ENCODE results near the gene PVRIG. TPM values are rescaled to one million over a fixed set of nuclear protein-coding genes. Genes with fewer than 3 reads are reported as not detected.
A peak's percentile ranks its signal among the peaks of the same experiment; 100 is the strongest.
"Not testable (repeated sequence)": the region's sequence is repeated elsewhere in the genome, so short reads cannot be mapped to it uniquely, and the experiment has no call there.

Gene PVRIG
- total RNA-seq, 2 donors from 2014 or later, result not detected

- Mint-ChIP-seq H3K4me3 (peak overlapping the region; percentile 95), H3K27ac (peak overlapping the region; percentile 98), H3K4me1 (peaks cover 24% of the 10 kb centered on the region), H3K36me3 (ENCODE audit: low read depth) (peaks cover 14% of the 10 kb centered on the region)
- TF ChIP-seq CTCF (conservative IDR thresholded peaks at IDR 0.05), result peak; percentile 13
- H3K27me3 Mint-ChIP-seq (ENCODE audit: insufficient read depth); H3K4me1 ChIP-seq (ENCODE audit: control insufficient read depth, insufficient read depth, low read length); H3K27me3 ChIP-seq (ENCODE audit: control insufficient read depth, insufficient read depth, low read length, poor library complexity, severe bottlenecking); H3K9me3 Mint-ChIP-seq; H3K9me3 ChIP-seq (ENCODE audit: control insufficient read depth, low read length): not testable (repeated sequence)
- peak; percentile 80 for DNase-seq
- H3K9ac ChIP-seq (ENCODE audit: extremely low read depth, low read length, poor library complexity, severe bottlenecking), result peak overlapping the region; percentile 69
- H3K4me3 ChIP-seq (ENCODE audit: low read length), result peak overlapping the region; percentile 90
- H3K27ac ChIP-seq (ENCODE audit: low read depth, low read length), result peak overlapping the region; percentile 75
- H3K36me3 ChIP-seq (ENCODE audit: control insufficient read depth, insufficient read depth, low read length), result peaks cover 18% of the 10 kb centered on the region
- 1 to 6% methylated on average over 11 to 16 of the region's 23 CpGs for WGBS, 2 experiments (ENCODE audit: insufficient coverage in 1 of 2, insufficient read length in 1 of 2)
Observed at GRCh38 chr7:100270046-100270918, 50.5 kb downstream of the PVRIG start.

Other genes starting within 250 kb of the PVRIG start
- not detected for gene AZGP1, start 243.9 kb upstream of the PVRIG start, total RNA-seq
- gene ZKSCAN1, start 204.4 kb upstream of the PVRIG start, total RNA-seq, result 10 to 100 TPM; 57.1 to 68.0 TPM
- gene ZSCAN21, start 170.2 kb upstream of the PVRIG start, total RNA-seq, result 10 to 100 TPM; 22.7 to 25.1 TPM
- 10 to 100 TPM; 32.8 to 39.9 TPM for gene ZNF3, start 138.2 kb upstream of the PVRIG start, total RNA-seq
- 100 to 1,000 TPM; 109 to 121 TPM for gene COPS6, start 131.0 kb upstream of the PVRIG start, total RNA-seq
- 100 to 1,000 TPM; 219 to 242 TPM for gene MCM7, start 118.6 kb upstream of the PVRIG start, total RNA-seq
- gene AP4M1, start 118.3 kb upstream of the PVRIG start, total RNA-seq, result 10 to 100 TPM; 26.3 to 31.5 TPM
- gene TAF6, start 100.6 kb upstream of the PVRIG start, total RNA-seq, result 100 to 1,000 TPM in 1 of 2 donors, 10 to 100 TPM in 1; 83.1 to 113 TPM
- gene CNPY4, start 100.3 kb upstream of the PVRIG start, total RNA-seq, result 10 to 100 TPM; 16.2 to 19.4 TPM
- gene MBLAC1, start 93.0 kb upstream of the PVRIG start, total RNA-seq, result 1 to 10 TPM; 1.3 to 1.4 TPM
- 100 to 1,000 TPM; 155 to 188 TPM for gene LAMTOR4, start 71.0 kb upstream of the PVRIG start, total RNA-seq
- 10 to 100 TPM; 24.7 to 30.0 TPM for gene TRAPPC14, start 61.2 kb upstream of the PVRIG start, total RNA-seq
- 1 to 10 TPM; 3.7 to 3.8 TPM for gene GAL3ST4, start 51.3 kb upstream of the PVRIG start, total RNA-seq
- gene GPC2, start 42.6 kb upstream of the PVRIG start, total RNA-seq, result 10 to 100 TPM; 39.3 to 56.1 TPM
- 1 to 10 TPM; 1.2 to 3.3 TPM for gene STAG3, start 42.0 kb upstream of the PVRIG start, total RNA-seq
- gene SPDYE3, start 87.8 kb downstream of the PVRIG start, total RNA-seq, result not detected
- gene PILRB, start 138.2 kb downstream of the PVRIG start, total RNA-seq, result 10 to 100 TPM; 51.9 to 84.4 TPM
- 10 to 100 TPM in 1 of 2 donors, 1 to 10 TPM in 1; 2.1 to 12.8 TPM for gene PILRA, start 153.5 kb downstream of the PVRIG start, total RNA-seq
- 1 to 10 TPM; 1.9 to 2.3 TPM for gene ZCWPW1, start 208.8 kb downstream of the PVRIG start, total RNA-seq
- 10 to 100 TPM; 32.9 to 48.0 TPM for gene MEPCE, start 209.9 kb downstream of the PVRIG start, total RNA-seq
- 10 to 100 TPM; 43.8 to 65.6 TPM for gene PPP1R35, start 216.5 kb downstream of the PVRIG start, total RNA-seq
- 1 to 10 TPM; 1.3 to 1.5 TPM for gene SPACDR, start 244.3 kb downstream of the PVRIG start, total RNA-seq